SK-N-MC (cell line): Measurements from ENCODE around the gene ALX3.
A peak's percentile ranks its signal among the peaks of the same experiment; 100 is the strongest.

Experiments
- DNase-seq: peaks from one replicate; pipeline ENCODE4 v3.0.0-alpha.2; 2011; ENCODE audit warnings: low read depth, low spot score
- H3K27ac ChIP-seq: fragments of 200-600 bp; sonication (generic); 2 replicates; pipeline ENCODE4 v1.5.1; 2016; ENCODE audit warnings: mixed run types
- H3K36me3 ChIP-seq: fragments of 200-600 bp; sonication (generic); 2 replicates; pipeline ENCODE4 v1.6.1; 2017; ENCODE audit warnings: antibody characterized with exemption, low read length, mixed read lengths; ENCODE audit not compliant: insufficient read depth
- H3K4me3 ChIP-seq: fragments of 200-600 bp; sonication (generic); 2 replicates; pipeline ENCODE4 v1.5.1; 2016
- H3K9ac ChIP-seq: fragments of 200-600 bp; sonication (generic); 2 replicates; pipeline ENCODE4 v1.8.0; 2017; ENCODE audit warnings: mixed run types, mixed read lengths; ENCODE audit not compliant: insufficient read length
- H3K9me3 ChIP-seq: fragments of 200-600 bp; sonication (generic); 2 replicates; pipeline ENCODE4 v1.6.1; 2017; ENCODE audit warnings: low read depth, mild to moderate bottlenecking, antibody characterized with exemption, low read length, moderate library complexity, mixed read lengths
- EZH2 ChIP-seq: fragments of 200-600 bp; sonication (generic); IDR thresholded peaks from one replicate; pipeline ENCODE4 v1.6.1; 2017; ENCODE audit warnings: antibody characterized with exemption
- FOXP2 ChIP-seq: optimal IDR thresholded peaks from 2 replicates; pipeline ENCODE3; 2011; ENCODE audit warnings: mild to moderate bottlenecking, moderate library complexity; ENCODE audit not compliant: insufficient read depth; ENCODE audit errors: extremely low read length, control extremely low read depth
- POLR2AphosphoS5 ChIP-seq: IDR thresholded peaks from 2 replicates; pipeline ENCODE4 v1.6.1; 2012; ENCODE audit warnings: mild to moderate bottlenecking, low read depth, low read length, borderline replicate concordance

Gene ALX3

DNA sequence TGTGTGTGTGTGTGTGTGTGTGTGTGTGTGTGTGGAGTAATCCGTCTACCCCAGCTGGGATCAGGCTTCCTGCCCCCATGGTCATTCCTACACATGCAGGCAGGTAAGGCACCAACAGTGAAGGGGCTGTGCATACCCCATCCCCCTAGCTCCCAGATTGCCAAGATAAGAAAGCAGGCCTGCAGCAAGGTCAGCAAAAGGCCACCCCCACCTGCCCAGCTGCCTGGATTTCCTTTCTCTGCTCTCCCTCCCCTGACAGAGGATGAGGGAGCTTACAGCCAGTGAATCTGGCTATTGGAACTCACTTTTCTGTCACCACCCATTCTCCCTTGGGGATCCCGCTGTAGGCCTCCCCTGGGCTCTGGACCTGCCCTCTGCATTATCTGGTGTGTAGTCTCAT, 7.9 kb downstream of the ALX3 start:
- Histone ChIP-seq H3K27ac (peak overlapping the region; percentile 46; the same call in 1 of the 2 replicates), H3K36me3 (peaks cover 27% of the 10 kb centered on the region; the same call in 1 of the 2 replicates), H3K9me3 (no peaks in the 10 kb centered on the region), H3K4me3 (no peak overlapping the region), H3K9ac (no peak overlapping the region)
- TF ChIP-seq POLR2AphosphoS5 (no peak), EZH2 (no peak), FOXP2 (no peak)
- DNase-seq = no peak

GRCh38 chr1:110061341-110061740, 9.1 kb downstream of the ALX3 start:
- Histone ChIP-seq H3K9me3 (no peaks in the 10 kb centered on the region), H3K36me3 (peaks cover 30% of the 10 kb centered on the region; the same call in 1 of the 2 replicates), H3K27ac (0 out of 2 replicates have a peak overlapping the region, but pooled peaks have one; percentile 40), H3K9ac (no peak overlapping the region), H3K4me3 (no peak overlapping the region)
- no peak for DNase-seq
- TF ChIP-seq POLR2AphosphoS5 (no peak), EZH2 (no peak), FOXP2 (no peak)

DNA sequence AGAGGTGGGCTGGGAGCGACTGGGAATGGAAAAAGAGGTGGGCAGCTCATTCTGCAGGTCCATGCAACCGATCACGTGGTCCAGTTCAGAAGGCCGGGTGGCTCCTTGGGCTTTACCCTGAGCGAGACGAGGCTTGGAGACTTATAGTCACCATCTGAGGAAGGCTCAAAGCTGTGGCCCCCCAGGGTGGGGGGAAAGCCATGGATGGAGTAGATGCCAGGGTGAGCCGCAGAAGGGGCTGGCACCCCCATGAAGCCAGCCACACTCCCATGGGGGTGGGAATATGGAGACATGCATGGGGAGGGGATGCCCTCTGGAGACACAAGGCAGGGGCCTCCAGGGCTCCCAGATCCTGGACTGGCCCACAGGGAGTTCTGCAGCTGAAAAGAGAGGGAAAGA, 9.8 kb downstream of the ALX3 start:
- Histone ChIP-seq H3K4me3 (no peak overlapping the region), H3K27ac (peak overlapping the region; percentile 40; the same call in 1 of the 2 replicates), H3K36me3 (peaks cover 37% of the 10 kb centered on the region), H3K9ac (no peak overlapping the region), H3K9me3 (no peaks in the 10 kb centered on the region)
- TF ChIP-seq POLR2AphosphoS5 (no peak), EZH2 (no peak), FOXP2 (no peak)
- DNase-seq = no peak

DNA sequence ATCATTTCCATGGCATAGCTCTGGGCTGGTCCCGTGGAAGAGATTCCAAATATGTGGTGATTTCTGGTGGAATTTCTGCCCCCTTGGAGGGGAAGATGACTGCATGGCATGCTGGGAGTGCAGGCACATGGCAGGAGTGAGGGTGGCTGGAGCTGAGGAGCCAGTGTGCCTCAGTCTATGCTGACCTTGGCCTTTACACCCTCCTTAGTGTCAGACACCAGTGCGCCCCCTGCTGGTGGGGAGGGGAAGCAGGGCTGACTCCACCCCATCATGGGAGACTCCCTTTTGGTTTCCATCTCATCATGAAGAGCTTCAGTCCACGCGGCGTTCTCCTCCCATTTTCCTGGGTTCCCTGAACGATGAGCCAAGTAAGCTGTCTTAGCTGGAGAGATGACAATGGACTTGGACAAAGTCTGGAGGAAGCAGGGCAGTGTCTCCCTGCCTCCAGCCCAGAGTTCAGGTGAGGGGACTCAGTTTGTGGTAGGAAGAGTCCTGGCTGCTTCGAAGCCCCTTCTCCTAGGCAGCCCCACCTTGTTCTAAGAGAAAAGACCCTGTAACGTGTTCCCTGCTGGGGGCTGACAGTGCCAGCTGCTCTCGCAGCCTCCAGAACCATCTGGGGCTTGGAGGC, 10.3 kb downstream of the ALX3 start:
- Histone ChIP-seq H3K4me3 (no peak overlapping the region), H3K9ac (no peak overlapping the region), H3K9me3 (no peaks in the 10 kb centered on the region), H3K36me3 (peaks cover 42% of the 10 kb centered on the region), H3K27ac (peak overlapping the region; percentile 40; the same call in 1 of the 2 replicates)
- DNase-seq = no peak
- no peak for TF ChIP-seq EZH2
- 0 out of 2 replicates have a peak, but pooled peaks have one; percentile 13 for TF ChIP-seq POLR2AphosphoS5

DNA sequence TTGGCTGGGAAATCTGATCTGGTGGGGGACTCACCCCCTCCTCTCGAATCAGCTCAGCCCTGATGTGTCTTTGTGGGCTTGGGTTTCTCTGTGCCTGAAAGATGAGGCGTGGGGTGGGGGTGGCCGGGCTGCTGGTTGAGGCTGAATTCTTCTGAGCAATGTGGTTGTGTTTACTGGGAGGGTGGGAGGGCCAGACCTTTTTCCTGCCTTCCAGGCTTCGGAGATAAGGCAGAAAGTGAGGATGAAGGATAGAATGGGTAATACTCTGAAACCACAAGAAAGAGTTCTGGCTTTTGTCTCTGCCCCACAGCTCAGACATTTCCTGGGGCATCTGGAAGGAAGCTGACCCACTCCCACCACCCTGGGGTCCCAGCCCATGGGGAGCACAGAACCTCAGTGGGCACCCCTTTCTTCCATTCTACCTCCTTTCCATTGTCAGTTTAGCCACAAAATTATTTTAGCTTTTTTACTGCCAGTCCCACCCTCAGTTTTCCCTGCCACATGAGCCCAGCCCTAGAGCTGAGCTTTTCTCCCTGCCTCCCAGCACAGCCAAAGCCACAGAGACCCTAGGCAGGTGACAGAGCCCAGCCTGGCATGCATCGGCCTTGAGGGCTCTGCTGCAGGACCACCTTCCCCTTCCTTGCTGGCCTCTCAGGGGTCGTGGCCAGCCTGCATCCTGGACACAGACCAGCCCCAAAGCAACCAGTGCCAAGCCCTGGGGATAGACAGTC, 11.2 kb downstream of the ALX3 start:
- Histone ChIP-seq H3K27ac (peak overlapping the region; percentile 45; the same call in 1 of the 2 replicates), H3K4me3 (no peak overlapping the region), H3K9ac (no peak overlapping the region), H3K36me3 (peaks cover 47% of the 10 kb centered on the region), H3K9me3 (no peaks in the 10 kb centered on the region)
- no peak for DNase-seq
- TF ChIP-seq EZH2 = no peak
- TF ChIP-seq FOXP2 = no peak
- no peak for TF ChIP-seq POLR2AphosphoS5

- H3K36me3 ChIP-seq = peaks cover 47% of the 10 kb centered on the region
- no peak overlapping the region for H3K4me3 ChIP-seq
- peak overlapping the region; percentile 47; the same call in 1 of the 2 replicates for H3K27ac ChIP-seq
- DNase-seq = no peak
- TF ChIP-seq FOXP2 (no peak), EZH2 (no peak), POLR2AphosphoS5 (no peak)
- H3K9ac ChIP-seq = no peak overlapping the region
- H3K9me3 ChIP-seq = no peaks in the 10 kb centered on the region
Observed at GRCh38 chr1:110058591-110058990, 11.9 kb downstream of the ALX3 start.

DNA sequence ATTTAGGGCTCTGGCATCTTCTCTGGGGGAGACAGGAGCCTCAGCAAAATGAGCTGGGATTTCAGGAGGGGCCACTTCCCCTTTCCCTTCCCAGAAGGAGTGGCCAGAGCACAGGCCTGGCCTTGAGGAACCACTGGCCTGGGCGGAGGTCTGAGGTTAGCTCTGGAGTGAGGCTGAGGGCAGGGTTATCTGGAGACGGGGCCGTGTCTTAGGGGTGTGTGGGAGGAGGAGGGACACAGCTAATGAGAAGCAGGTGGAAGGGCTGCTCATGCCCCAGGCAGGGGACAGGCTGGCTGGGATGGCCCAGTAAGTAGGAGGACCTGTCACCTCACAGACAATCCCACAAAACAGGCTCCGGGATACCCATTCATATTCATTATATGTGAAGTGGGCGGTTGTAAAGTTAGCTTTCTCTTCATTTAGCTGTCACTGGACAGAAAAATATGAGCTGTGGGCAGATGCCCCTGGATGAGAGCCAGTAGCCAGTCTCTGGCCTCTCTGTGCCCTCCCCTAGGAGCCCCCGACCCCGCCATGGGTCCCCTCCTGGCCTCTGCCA, 12.4 kb downstream of the ALX3 start:
- Histone ChIP-seq H3K27ac (peak overlapping the region; percentile 47; the same call in 1 of the 2 replicates), H3K9ac (no peak overlapping the region), H3K36me3 (peaks cover 53% of the 10 kb centered on the region), H3K4me3 (no peak overlapping the region), H3K9me3 (no peaks in the 10 kb centered on the region)
- TF ChIP-seq EZH2 = no peak
- 0 out of 2 replicates have a peak, but pooled peaks have one; percentile 7 for TF ChIP-seq POLR2AphosphoS5
- DNase-seq = no peak

DNA sequence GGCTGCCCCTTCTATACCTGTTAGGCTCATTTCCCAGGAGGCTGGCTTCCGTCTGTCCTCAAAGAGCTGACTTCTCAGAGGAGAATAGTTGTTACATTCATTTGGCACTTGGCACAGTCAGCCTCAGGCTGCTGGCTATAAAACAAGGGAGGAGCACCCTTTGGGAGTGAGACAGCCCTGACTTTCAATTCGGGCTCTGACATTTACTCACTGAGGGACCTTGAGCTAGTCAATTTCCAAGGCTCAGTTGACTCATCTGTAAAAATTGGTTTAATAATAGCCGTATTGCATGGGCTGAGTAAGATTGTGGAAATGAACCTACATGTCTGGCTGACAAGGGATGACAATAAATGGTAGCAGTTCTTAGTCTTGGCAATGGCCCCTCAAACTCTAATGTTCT, 13.7 kb downstream of the ALX3 start:
- no peak overlapping the region for H3K9ac ChIP-seq
- peaks cover 65% of the 10 kb centered on the region for H3K36me3 ChIP-seq
- H3K27ac ChIP-seq = no peak overlapping the region
- TF ChIP-seq FOXP2 (no peak), EZH2 (no peak), POLR2AphosphoS5 (no peak)
- no peak for DNase-seq
- no peaks in the 10 kb centered on the region for H3K9me3 ChIP-seq
- H3K4me3 ChIP-seq = no peak overlapping the region
